Fibroblast of mammary gland (primary cell): ENCODE data around the gene SLITRK4.

Experiments used
- DNase-seq: peaks from one replicate; pipeline ENCODE4 v3.0.0-alpha.2; 2010; ENCODE audit warnings: low read depth
- H3K4me3 ChIP-seq: 2 replicates; pipeline ENCODE4 v1.5.1; 2011; ENCODE audit warnings: low read depth, mild to moderate bottlenecking, low read length, moderate library complexity; ENCODE audit not compliant: control insufficient read depth
- CTCF ChIP-seq: conservative IDR thresholded peaks from 2 replicates; pipeline ENCODE4 v1.5.1; 2011; ENCODE audit warnings: low read depth, low read length, inconsistent platforms; ENCODE audit not compliant: control insufficient read depth, insufficient read depth

Gene SLITRK4

GRCh38 chrX:143580266-143580665, 55.6 kb downstream of the SLITRK4 start:
- no peak for DNase-seq
- TF ChIP-seq CTCF: no peak
- no peak overlapping the region for H3K4me3 ChIP-seq
